Smooth muscle cell of the brain vasculature (primary cell): ENCODE results near the gene SIRT5.
A peak's percentile ranks its signal among the peaks of the same experiment; 100 is the strongest.

ENCODE experiments used
- DNase-seq: peaks from one replicate; pipeline ENCODE4 v3.0.0-alpha.2; 2012; ENCODE audit warnings: low read depth, low spot score

SIRT5 gene

GRCh38 chr6:13574571-13575376, at the start of gene SIRT5:
SIRT5 (plus strand) TSS chr6:13574601; CDS start chr6:13584111, 9,510 bp downstream.
- peak; percentile 45 for DNase-seq

GRCh38 chr6:13524801-13525508, 49.4 kb upstream of the SIRT5 start:
- no peak for DNase-seq

- DNase-seq, result no peak
Observed at GRCh38 chr6:13526357-13526726, 48.1 kb upstream of the SIRT5 start.

- DNase-seq, result no peak
Observed at GRCh38 chr6:13526727-13527670, 47.4 kb upstream of the SIRT5 start.

GRCh38 chr6:13527671-13528056, 46.7 kb upstream of the SIRT5 start:
- no peak for DNase-seq

- no peak for DNase-seq
Observed at GRCh38 chr6:13528232-13528631, 46.2 kb upstream of the SIRT5 start.

GRCh38 chr6:13528777-13529343, 45.5 kb upstream of the SIRT5 start:
- DNase-seq, result no peak

- no peak for DNase-seq
Observed at GRCh38 chr6:13531956-13532355, 42.4 kb upstream of the SIRT5 start.

- DNase-seq, result no peak
Observed at GRCh38 chr6:13534536-13534935, 39.9 kb upstream of the SIRT5 start.

- DNase-seq, result no peak
Observed at GRCh38 chr6:13535306-13535705, 39.1 kb upstream of the SIRT5 start.

GRCh38 chr6:13536796-13537526, 37.4 kb upstream of the SIRT5 start:
- no peak for DNase-seq

- no peak for DNase-seq
Observed at GRCh38 chr6:13537527-13537897, 36.9 kb upstream of the SIRT5 start.

GRCh38 chr6:13538084-13538483, 36.3 kb upstream of the SIRT5 start:
- DNase-seq, result peak; percentile 26

GRCh38 chr6:13538600-13538999, 35.8 kb upstream of the SIRT5 start:
- DNase-seq, result no peak

- no peak for DNase-seq
Observed at GRCh38 chr6:13539572-13539971, 34.8 kb upstream of the SIRT5 start.

GRCh38 chr6:13541496-13541895, 32.9 kb upstream of the SIRT5 start:
- DNase-seq, result no peak

GRCh38 chr6:13544454-13545186, 29.8 kb upstream of the SIRT5 start:
- no peak for DNase-seq

GRCh38 chr6:13545885-13546284, 28.5 kb upstream of the SIRT5 start:
- no peak for DNase-seq

- no peak for DNase-seq
Observed at GRCh38 chr6:13548500-13549210, 25.7 kb upstream of the SIRT5 start.

GRCh38 chr6:13550656-13551055, 23.7 kb upstream of the SIRT5 start:
- no peak for DNase-seq
